HG03039 (cell line): ENCODE measurements around the gene KCNIP3.

Experiments
- ATAC-seq: cut with Tn5 transposase; IDR thresholded peaks from one replicate; pipeline ENCODE4 v1.9.1; 2021; ENCODE audit warnings: mild to moderate bottlenecking, moderate library complexity; ENCODE audit not compliant: unreplicated experiment

The KCNIP3 gene

GRCh38 chr2:95380731-95381130 lies 83.6 kb downstream of the KCNIP3 start:
- no peak for ATAC-seq

- ATAC-seq, result no peak
Measured at GRCh38 chr2:95381212-95382191, 84.4 kb downstream of the KCNIP3 start.

- ATAC-seq, result no peak
Measured at GRCh38 chr2:95382192-95382591, 85.0 kb downstream of the KCNIP3 start.

- ATAC-seq, result no peak
Measured at GRCh38 chr2:95382686-95383634, 85.8 kb downstream of the KCNIP3 start.

GRCh38 chr2:95383635-95384027 lies 86.5 kb downstream of the KCNIP3 start:
- ATAC-seq, result no peak

- no peak for ATAC-seq
Measured at GRCh38 chr2:95384854-95385569, 87.9 kb downstream of the KCNIP3 start.

GRCh38 chr2:95385570-95385984 lies 88.4 kb downstream of the KCNIP3 start:
- no peak for ATAC-seq

GRCh38 chr2:95386031-95386430 lies 88.9 kb downstream of the KCNIP3 start:
- no peak for ATAC-seq

GRCh38 chr2:95387358-95387757 lies 90.2 kb downstream of the KCNIP3 start:
- no peak for ATAC-seq

GRCh38 chr2:95388091-95388692 lies 91.0 kb downstream of the KCNIP3 start:
- no peak for ATAC-seq

GRCh38 chr2:95388856-95389244 lies 91.7 kb downstream of the KCNIP3 start:
- ATAC-seq, result no peak

GRCh38 chr2:95389245-95390119 lies 92.3 kb downstream of the KCNIP3 start:
- no peak for ATAC-seq

GRCh38 chr2:95390272-95390880 lies 93.2 kb downstream of the KCNIP3 start:
- ATAC-seq, result no peak

- no peak for ATAC-seq
Measured at GRCh38 chr2:95390881-95391321, 93.8 kb downstream of the KCNIP3 start.

GRCh38 chr2:95391641-95392310 lies 94.6 kb downstream of the KCNIP3 start:
- no peak for ATAC-seq

GRCh38 chr2:95392320-95392719 lies 95.2 kb downstream of the KCNIP3 start:
- no peak for ATAC-seq

- no peak for ATAC-seq
Measured at GRCh38 chr2:95392730-95393455, 95.7 kb downstream of the KCNIP3 start.

- ATAC-seq, result no peak
Measured at GRCh38 chr2:95393901-95394300, 96.8 kb downstream of the KCNIP3 start.
